ENCODE results near the gene NECTIN2. TPM values are rescaled to one million over a fixed set of nuclear protein-coding genes. Genes with fewer than 3 reads are reported as not detected.
A peak's percentile ranks its signal among the peaks of the same experiment; 100 is the strongest.
"Not testable (repeated sequence)": the region's sequence is repeated elsewhere in the genome, so short reads cannot be mapped to it uniquely, and the experiment has no call there.

The NECTIN2 gene
- total and polyA plus RNA-seq, 3 experiments from 2014 or later = 0.22 to 0.66 (median 0.47) TPM

DNA sequence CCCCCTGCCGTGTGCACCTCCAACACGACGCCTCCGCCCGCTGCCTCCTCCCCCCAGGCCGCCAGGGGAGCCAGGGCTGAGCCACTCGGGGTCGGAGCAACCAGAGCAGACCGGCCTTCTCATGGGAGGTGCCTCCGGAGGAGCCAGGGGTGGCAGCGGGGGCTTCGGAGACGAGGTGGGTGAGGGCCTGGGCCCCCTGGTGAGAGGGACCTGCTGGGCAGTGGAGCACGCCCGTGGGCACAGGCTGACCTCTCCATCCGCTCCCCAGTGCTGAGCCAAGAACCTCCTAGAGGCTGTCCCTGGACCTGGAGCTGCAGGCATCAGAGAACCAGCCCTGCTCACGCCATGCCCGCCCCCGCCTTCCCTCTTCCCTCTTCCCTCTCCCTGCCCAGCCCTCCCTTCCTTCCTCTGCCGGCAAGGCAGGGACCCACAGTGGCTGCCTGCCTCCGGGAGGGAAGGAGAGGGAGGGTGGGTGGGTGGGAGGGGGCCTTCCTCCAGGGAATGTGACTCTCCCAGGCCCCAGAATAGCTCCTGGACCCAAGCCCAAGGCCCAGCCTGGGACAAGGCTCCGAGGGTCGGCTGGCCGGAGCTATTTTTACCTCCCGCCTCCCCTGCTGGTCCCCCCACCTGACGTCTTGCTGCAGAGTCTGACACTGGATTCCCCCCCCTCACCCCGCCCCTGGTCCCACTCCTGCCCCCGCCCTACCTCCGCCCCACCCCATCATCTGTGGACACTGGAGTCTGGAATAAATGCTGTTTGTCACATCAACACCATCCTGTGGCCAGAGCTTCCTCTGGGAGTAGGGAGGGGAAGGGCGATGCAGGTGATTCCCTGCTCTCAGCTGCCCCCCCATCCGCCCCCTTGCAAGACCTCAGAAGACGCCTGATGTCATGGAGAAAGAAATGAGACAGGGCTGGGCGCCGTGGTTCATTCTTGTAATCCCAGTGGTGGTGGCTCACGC, 25.2 kb upstream of the NECTIN2 start:
- H3K27ac ChIP-seq (ENCODE audit: low read depth, low read length) = no peak overlapping the region
- CTCF ChIA-PET = interaction anchor here (1.4 kb wide), 1 partner anchor 11 kb away, joined by 3 read pairs; no protein-coding TSS in a partner anchor

GRCh38 chr19:44822177-44822576, 23.9 kb upstream of the NECTIN2 start:
- no peaks in the 10 kb centered on the region for H3K36me3 ChIP-seq (ENCODE audit: insufficient read depth, low read length)
- ChIA-PET CTCF (interaction anchor here (1.4 kb wide), 1 partner anchor 9 kb away, joined by 3 read pairs; no protein-coding TSS in a partner anchor), POLR2A (no interaction called here)
- Mint-ChIP-seq H3K4me1 (no peaks in the 10 kb centered on the region), H3K27ac (peak overlapping the region in 1 of 8 donors; percentile 27), H3K27me3 (peaks cover 11 to 16% of the 10 kb centered on the region in 2 donors), H3K9me3 (no peaks in the 10 kb centered on the region), H3K36me3 (no peaks in the 10 kb centered on the region), H3K4me3 (no peak overlapping the region)
- no peak for DNase-seq
- H3K27me3 ChIP-seq (ENCODE audit: insufficient read depth, low read length, poor library complexity, severe bottlenecking) = no peaks in the 10 kb centered on the region
- no peaks in the 10 kb centered on the region for H3K9me3 ChIP-seq (ENCODE audit: low read length)
- no peaks in the 10 kb centered on the region for H3K4me1 ChIP-seq (ENCODE audit: insufficient read depth, low read length)
- no peak overlapping the region for H3K27ac ChIP-seq (ENCODE audit: low read depth, low read length)
- H3K4me3 ChIP-seq (ENCODE audit: low read length) = no peak overlapping the region

More for the DNA sequence above, 25.2 kb upstream of the NECTIN2 start:
- Histone ChIP-seq H3K4me3 (ENCODE audit: low read length) (no peak overlapping the region), H3K4me1 (ENCODE audit: insufficient read depth, low read length) (no peaks in the 10 kb centered on the region), H3K36me3 (ENCODE audit: insufficient read depth, low read length) (no peaks in the 10 kb centered on the region), H3K27me3 (ENCODE audit: insufficient read depth, low read length, poor library complexity, severe bottlenecking) (no peaks in the 10 kb centered on the region), H3K9me3 (ENCODE audit: low read length) (no peaks in the 10 kb centered on the region)
- peaks cover 11 to 12% of the 10 kb centered on the region in 2 donors for H3K27me3 Mint-ChIP-seq
- H3K4me3 Mint-ChIP-seq = no peak overlapping the region
- H3K27ac Mint-ChIP-seq = no peak overlapping the region
- H3K4me1 Mint-ChIP-seq = no peaks in the 10 kb centered on the region
- H3K36me3 Mint-ChIP-seq = no peaks in the 10 kb centered on the region
- DNase-seq = no peak
- POLR2A ChIA-PET = no interaction called here
- no peaks in the 10 kb centered on the region for H3K9me3 Mint-ChIP-seq

DNA sequence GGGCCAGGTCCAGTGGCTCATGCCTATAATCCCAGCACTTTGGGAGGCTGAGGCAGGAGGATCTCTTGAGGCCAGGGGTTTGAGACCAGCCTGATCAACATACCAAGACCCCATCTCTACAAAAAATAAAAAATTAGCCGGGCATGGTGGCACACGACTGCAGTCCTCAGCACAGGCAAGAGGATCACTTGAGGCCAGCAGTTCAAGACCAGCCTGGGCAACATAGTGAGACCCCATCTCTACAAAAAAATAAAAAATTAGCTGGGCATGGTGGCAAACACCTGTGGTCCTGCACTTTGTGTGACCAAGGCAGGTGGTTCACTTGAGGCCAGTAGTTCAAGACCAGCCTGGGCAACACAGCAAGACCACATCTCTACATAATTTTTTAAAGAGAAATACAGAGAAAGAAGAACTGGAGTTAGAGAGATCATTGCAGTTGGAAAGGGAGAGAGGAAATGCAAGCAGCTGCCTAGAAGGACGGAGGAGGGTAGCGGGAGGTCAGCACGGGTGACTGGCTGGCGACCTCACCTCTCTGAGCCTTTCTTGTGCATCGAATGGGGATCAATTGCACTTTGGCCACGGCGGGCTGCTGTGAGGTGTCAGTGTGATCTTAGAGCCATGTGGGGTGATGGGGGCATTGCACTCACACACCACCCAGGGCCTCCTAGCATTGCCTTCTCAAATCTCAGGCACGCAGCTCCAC, 23.3 kb upstream of the NECTIN2 start:
- ChIA-PET CTCF (interaction anchor here (1.4 kb wide), 1 partner anchor 9 kb away, joined by 3 read pairs; no protein-coding TSS in a partner anchor), POLR2A (interaction anchor here (0.6 kb wide), 1 partner anchor 10 kb away, joined by 3 read pairs; no protein-coding TSS in a partner anchor)
- DNase-seq = no peak
- Mint-ChIP-seq H3K4me3 (no peak overlapping the region), H3K27me3 (peaks cover 11 to 18% of the 10 kb centered on the region in 2 donors), H3K27ac (no peak overlapping the region), H3K36me3 (no peaks in the 10 kb centered on the region), H3K4me1 (no peaks in the 10 kb centered on the region), H3K9me3 (no peaks in the 10 kb centered on the region)
- Histone ChIP-seq H3K4me1 (ENCODE audit: insufficient read depth, low read length) (no peaks in the 10 kb centered on the region), H3K4me3 (ENCODE audit: low read length) (no peak overlapping the region), H3K27ac (ENCODE audit: low read depth, low read length) (no peak overlapping the region), H3K27me3 (ENCODE audit: insufficient read depth, low read length, poor library complexity, severe bottlenecking) (no peaks in the 10 kb centered on the region), H3K36me3 (ENCODE audit: insufficient read depth, low read length) (no peaks in the 10 kb centered on the region), H3K9me3 (ENCODE audit: low read length) (no peaks in the 10 kb centered on the region)

- Mint-ChIP-seq H3K27me3 (peaks cover 11 to 18% of the 10 kb centered on the region in 2 donors), H3K9me3 (no peaks in the 10 kb centered on the region), H3K4me1 (no peaks in the 10 kb centered on the region), H3K36me3 (no peaks in the 10 kb centered on the region), H3K27ac (no peak overlapping the region), H3K4me3 (no peak overlapping the region)
- POLR2A ChIA-PET = interaction anchor here (0.6 kb wide), 1 partner anchor 11 kb away, joined by 3 read pairs; no protein-coding TSS in a partner anchor
- Histone ChIP-seq H3K27me3 (ENCODE audit: insufficient read depth, low read length, poor library complexity, severe bottlenecking) (no peaks in the 10 kb centered on the region), H3K4me3 (ENCODE audit: low read length) (no peak overlapping the region), H3K27ac (ENCODE audit: low read depth, low read length) (no peak overlapping the region), H3K9me3 (ENCODE audit: low read length) (no peaks in the 10 kb centered on the region), H3K36me3 (ENCODE audit: insufficient read depth, low read length) (no peaks in the 10 kb centered on the region), H3K4me1 (ENCODE audit: insufficient read depth, low read length) (no peaks in the 10 kb centered on the region)
- CTCF ChIA-PET = interaction anchor here (0.7 kb wide), 1 partner anchor 16 kb away, joined by 3 read pairs; no protein-coding TSS in a partner anchor
- no peak for DNase-seq
Observed at GRCh38 chr19:44823373-44823698, 22.8 kb upstream of the NECTIN2 start.

DNA sequence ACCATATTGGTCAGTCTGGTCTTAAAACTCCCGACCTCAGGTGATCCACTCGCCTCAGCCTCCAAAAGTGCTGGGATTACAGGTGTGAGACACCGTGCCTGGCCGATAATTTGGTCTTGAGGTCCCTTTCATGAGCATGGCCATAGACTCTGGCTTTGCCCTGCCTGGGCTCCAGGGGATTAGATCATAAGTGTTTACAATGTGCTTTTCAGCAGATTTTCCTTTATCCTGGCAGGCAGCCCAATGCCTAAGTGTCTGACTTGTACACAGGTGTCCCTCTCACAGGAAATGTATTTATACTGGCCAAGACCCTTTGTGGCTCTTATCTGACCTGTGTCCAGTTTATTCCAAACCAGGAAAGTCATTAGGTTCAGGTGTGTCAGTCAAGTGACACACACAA, 21.3 kb upstream of the NECTIN2 start:
- no peak overlapping the region for H3K27ac Mint-ChIP-seq
- POLR2A ChIA-PET = no interaction called here
- no peaks in the 10 kb centered on the region for H3K9me3 Mint-ChIP-seq
- CTCF ChIA-PET = no interaction called here
- Histone ChIP-seq H3K4me3 (ENCODE audit: low read length) (no peak overlapping the region), H3K27ac (ENCODE audit: low read depth, low read length) (no peak overlapping the region), H3K36me3 (ENCODE audit: insufficient read depth, low read length) (no peaks in the 10 kb centered on the region), H3K27me3 (ENCODE audit: insufficient read depth, low read length, poor library complexity, severe bottlenecking) (no peaks in the 10 kb centered on the region), H3K9me3 (ENCODE audit: low read length) (no peaks in the 10 kb centered on the region), H3K4me1 (ENCODE audit: insufficient read depth, low read length) (no peaks in the 10 kb centered on the region)
- no peaks in the 10 kb centered on the region for H3K36me3 Mint-ChIP-seq
- H3K4me3 Mint-ChIP-seq = no peak overlapping the region
- peaks cover 13 to 22% of the 10 kb centered on the region in 2 donors for H3K27me3 Mint-ChIP-seq
- no peak for DNase-seq
- no peaks in the 10 kb centered on the region for H3K4me1 Mint-ChIP-seq

GRCh38 chr19:44832875-44833274, 13.2 kb upstream of the NECTIN2 start:
- POLR2A ChIA-PET; H3K27ac ChIP-seq (ENCODE audit: low read depth, low read length); CTCF ChIA-PET: not testable (repeated sequence)

DNA sequence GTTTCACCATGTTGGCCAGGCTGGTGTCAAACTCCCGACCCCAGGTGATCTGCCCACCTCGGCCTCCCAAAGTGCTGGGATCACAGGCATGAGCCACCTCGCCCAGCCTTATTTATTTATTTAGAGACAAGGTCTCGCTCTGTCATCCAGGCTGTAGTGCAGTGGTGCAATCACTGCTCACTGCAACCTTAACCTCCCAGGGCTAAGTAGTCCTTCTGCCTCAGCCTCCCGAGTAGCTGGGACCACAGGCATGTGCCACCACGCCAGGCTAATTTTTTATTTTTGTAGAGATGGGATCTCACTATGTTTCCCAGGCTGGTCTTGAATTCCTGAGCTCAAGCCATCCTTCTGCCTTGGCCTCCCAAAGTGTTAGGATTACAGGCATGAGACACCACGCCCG, 11.7 kb upstream of the NECTIN2 start:
- DNase-seq; H3K4me3 Mint-ChIP-seq; H3K36me3 ChIP-seq (ENCODE audit: insufficient read depth, low read length); H3K9me3 ChIP-seq (ENCODE audit: low read length); H3K4me1 Mint-ChIP-seq; H3K36me3 Mint-ChIP-seq; H3K27ac Mint-ChIP-seq; H3K9me3 Mint-ChIP-seq; H3K4me3 ChIP-seq (ENCODE audit: low read length); H3K27me3 ChIP-seq (ENCODE audit: insufficient read depth, low read length, poor library complexity, severe bottlenecking); H3K4me1 ChIP-seq (ENCODE audit: insufficient read depth, low read length); H3K27ac ChIP-seq (ENCODE audit: low read depth, low read length); CTCF ChIA-PET; POLR2A ChIA-PET: not testable (repeated sequence)
- H3K27me3 Mint-ChIP-seq = peaks cover 11 to 32% of the 10 kb centered on the region in 2 donors

More at GRCh38 chr19:44832875-44833274, 13.2 kb upstream of the NECTIN2 start:
- H3K9me3 ChIP-seq (ENCODE audit: low read length); H3K9me3 Mint-ChIP-seq; H3K4me1 ChIP-seq (ENCODE audit: insufficient read depth, low read length); H3K27me3 ChIP-seq (ENCODE audit: insufficient read depth, low read length, poor library complexity, severe bottlenecking); H3K27ac Mint-ChIP-seq; H3K36me3 Mint-ChIP-seq; H3K4me3 ChIP-seq (ENCODE audit: low read length); H3K4me1 Mint-ChIP-seq; H3K36me3 ChIP-seq (ENCODE audit: insufficient read depth, low read length); DNase-seq; H3K4me3 Mint-ChIP-seq: not testable (repeated sequence)
- H3K27me3 Mint-ChIP-seq = peaks cover 12 to 31% of the 10 kb centered on the region in 2 donors

GRCh38 chr19:44839276-44839675, 6.8 kb upstream of the NECTIN2 start:
- Mint-ChIP-seq H3K4me3 (no peak overlapping the region), H3K9me3 (no peaks in the 10 kb centered on the region), H3K27me3 (peaks cover 12 to 18% of the 10 kb centered on the region in 2 donors), H3K4me1 (peaks cover 0 to 3% (median 2%) of the 10 kb centered on the region in 3 donors), H3K27ac (no peak overlapping the region), H3K36me3 (no peaks in the 10 kb centered on the region)
- no peaks in the 10 kb centered on the region for H3K36me3 ChIP-seq (ENCODE audit: insufficient read depth, low read length)
- no peaks in the 10 kb centered on the region for H3K9me3 ChIP-seq (ENCODE audit: low read length)
- ChIA-PET POLR2A (no interaction called here), CTCF (no interaction called here)
- H3K27me3 ChIP-seq (ENCODE audit: insufficient read depth, low read length, poor library complexity, severe bottlenecking) = no peaks in the 10 kb centered on the region
- H3K4me1 ChIP-seq (ENCODE audit: insufficient read depth, low read length) = no peaks in the 10 kb centered on the region
- H3K4me3 ChIP-seq (ENCODE audit: low read length) = no peak overlapping the region
- no peak for DNase-seq
- H3K27ac ChIP-seq (ENCODE audit: low read depth, low read length) = no peak overlapping the region

All from CD8-positive, alpha-beta memory T cell (primary cell).